Mammary epithelial cell (primary cell): Measurements from ENCODE around the gene CCNI.

Experiments
- CTCF ChIP-seq, 2 donors: IDR thresholded peaks in 1 of 2; conservative IDR thresholded peaks in 1 of 2; 2 replicates each; pipeline ENCODE4 v1.5.1; 2011 to 2012; ENCODE audit warnings: inconsistent platforms in 2 of 2, low read length in 2 of 2, mild to moderate bottlenecking in 2 of 2, control low read depth in 1 of 2, low read depth in 1 of 2; ENCODE audit not compliant: insufficient read depth in 1 of 2; ENCODE audit errors: extremely low read depth in 1 of 2
- EZH2 ChIP-seq: IDR thresholded peaks from 2 replicates; pipeline ENCODE4 v1.6.1; 2012; ENCODE audit warnings: low read length, inconsistent platforms, borderline replicate concordance

GRCh38 chr4:77095101-77095821, 19.5 kb upstream of the CCNI start:
- TF ChIP-seq EZH2 (no peak), CTCF (conservative IDR thresholded peaks at IDR 0.05 in 1 of 2, IDR thresholded peaks at IDR 0.05 in 1 of 2; ENCODE audit: extremely low read depth in 1 of 2, insufficient read depth in 1 of 2, low read depth in 1 of 2, low read length in 2 of 2) (peak; percentile 94)
